ENCODE results near the gene NKD1. TPM values are rescaled to one million over a fixed set of nuclear protein-coding genes. Genes with fewer than 3 reads are reported as not detected.

NKD1 gene
- total and polyA plus RNA-seq, 4 donors = 2.3 to 14.1 (median 8.0) TPM

DNA sequence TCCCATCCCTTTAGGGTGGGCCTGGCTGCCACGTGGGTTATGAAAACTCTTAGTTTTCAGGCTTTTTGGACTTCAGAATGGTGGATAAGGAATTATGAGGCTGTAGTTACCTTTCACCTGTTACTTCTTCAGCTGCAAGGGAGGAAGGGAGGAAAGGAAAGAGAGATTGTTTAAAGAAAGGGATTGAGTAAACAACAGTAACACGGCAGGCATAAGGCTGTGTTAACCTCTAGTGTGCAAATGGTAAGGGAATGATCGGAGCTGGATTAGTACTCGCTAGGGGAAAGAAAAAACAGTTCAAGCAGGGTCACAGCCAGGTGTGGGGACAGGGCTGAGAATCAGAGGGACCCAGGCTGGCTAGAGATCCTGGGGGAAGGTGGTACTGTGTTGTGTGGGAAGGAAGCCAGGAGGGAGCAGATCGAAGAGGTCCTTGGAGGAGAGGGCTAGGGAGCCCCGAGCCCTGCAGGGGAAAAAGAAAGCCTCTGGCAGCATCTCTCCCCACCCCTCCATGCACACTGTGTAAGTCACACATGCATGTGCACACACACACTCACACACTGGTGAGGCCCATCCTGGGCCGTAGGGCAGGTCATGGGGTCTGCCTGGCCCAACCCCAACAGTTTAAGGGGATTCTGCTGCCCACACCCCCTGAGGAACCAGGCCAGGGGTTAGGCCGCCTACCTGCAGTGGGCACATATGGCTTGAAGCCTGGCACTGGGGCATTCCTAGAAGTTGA, 83.2 kb downstream of the NKD1 start:
- H3K27ac ChIP-seq (ENCODE audit: low read depth in 1 of 2, low read length in 1 of 2) = no peak overlapping the region
- TF ChIP-seq, protein P1, sequence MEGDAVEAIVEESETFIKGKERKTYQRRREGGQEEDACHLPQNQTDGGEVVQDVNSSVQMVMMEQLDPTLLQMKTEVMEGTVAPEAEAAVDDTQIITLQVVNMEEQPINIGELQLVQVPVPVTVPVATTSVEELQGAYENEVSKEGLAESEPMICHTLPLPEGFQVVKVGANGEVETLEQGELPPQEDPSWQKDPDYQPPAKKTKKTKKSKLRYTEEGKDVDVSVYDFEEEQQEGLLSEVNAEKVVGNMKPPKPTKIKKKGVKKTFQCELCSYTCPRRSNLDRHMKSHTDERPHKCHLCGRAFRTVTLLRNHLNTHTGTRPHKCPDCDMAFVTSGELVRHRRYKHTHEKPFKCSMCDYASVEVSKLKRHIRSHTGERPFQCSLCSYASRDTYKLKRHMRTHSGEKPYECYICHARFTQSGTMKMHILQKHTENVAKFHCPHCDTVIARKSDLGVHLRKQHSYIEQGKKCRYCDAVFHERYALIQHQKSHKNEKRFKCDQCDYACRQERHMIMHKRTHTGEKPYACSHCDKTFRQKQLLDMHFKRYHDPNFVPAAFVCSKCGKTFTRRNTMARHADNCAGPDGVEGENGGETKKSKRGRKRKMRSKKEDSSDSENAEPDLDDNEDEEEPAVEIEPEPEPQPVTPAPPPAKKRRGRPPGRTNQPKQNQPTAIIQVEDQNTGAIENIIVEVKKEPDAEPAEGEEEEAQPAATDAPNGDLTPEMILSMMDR (IDR thresholded peaks at IDR 0.05; ENCODE audit: control extremely low read depth, extremely low read depth) = no peak
- H3K4me3 ChIP-seq = no peak overlapping the region
- no peaks in the 10 kb centered on the region for H3K9me3 ChIP-seq (ENCODE audit: control insufficient read depth in 4 of 4, insufficient read depth in 3 of 4, low read length in 3 of 4)
- no peak for ATAC-seq (ENCODE audit: insufficient read depth, low FRiP score)
- no peaks in the 10 kb centered on the region for H3K27me3 ChIP-seq (ENCODE audit: control insufficient read depth in 3 of 3, insufficient read depth in 3 of 3, low read length in 2 of 3)
- no peak for DNase-seq
- H3K36me3 ChIP-seq (ENCODE audit: control insufficient read depth in 4 of 4, insufficient read depth in 4 of 4, low read length in 4 of 4) = peaks cover 0 to 39% (median 19%) of the 10 kb centered on the region in 4 donors
- WGBS, 2 donors = 71 to 87% methylated on average over 8 of the region's 8 CpGs
- no peak overlapping the region for H3K9ac ChIP-seq (ENCODE audit: insufficient read depth in 1 of 2, low read length in 2 of 2)
- peaks cover 0 to 8% (median 0%) of the 10 kb centered on the region in 5 donors for H3K4me1 ChIP-seq (ENCODE audit: control insufficient read depth in 5 of 5, insufficient read depth in 5 of 5, low read length in 5 of 5)

DNA sequence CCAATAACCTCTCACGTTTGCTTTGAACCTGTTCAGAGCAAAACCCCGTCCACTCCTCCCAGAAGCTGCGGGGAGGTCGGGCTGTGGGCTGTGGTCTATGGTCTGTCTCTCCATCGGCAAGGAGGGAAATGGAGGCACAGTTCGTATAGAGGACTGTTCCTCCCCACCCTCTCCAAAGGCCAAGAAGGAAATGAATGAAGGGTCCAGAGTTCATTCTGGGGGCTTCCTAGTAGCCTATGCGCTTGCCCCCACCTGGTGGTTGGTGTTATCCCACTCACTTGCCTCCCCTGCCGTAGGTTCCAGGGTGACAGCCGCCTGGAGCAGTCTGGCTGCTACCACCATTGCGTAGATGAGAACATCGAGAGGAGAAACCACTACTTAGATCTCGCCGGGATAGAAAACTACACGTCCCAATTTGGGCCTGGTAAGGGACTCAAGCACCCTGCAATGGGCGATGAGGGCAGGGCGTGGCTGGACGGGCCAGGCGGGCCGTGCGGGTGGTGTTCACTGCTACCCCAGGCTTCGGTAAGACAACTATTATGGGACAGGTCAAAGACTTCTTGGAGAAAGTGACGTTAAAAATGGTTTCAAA, 83.9 kb downstream of the NKD1 start:
- ATAC-seq (ENCODE audit: insufficient read depth, low FRiP score) = no peak
- TF ChIP-seq, protein P1 (IDR thresholded peaks at IDR 0.05; ENCODE audit: control extremely low read depth, extremely low read depth) = no peak

DNA sequence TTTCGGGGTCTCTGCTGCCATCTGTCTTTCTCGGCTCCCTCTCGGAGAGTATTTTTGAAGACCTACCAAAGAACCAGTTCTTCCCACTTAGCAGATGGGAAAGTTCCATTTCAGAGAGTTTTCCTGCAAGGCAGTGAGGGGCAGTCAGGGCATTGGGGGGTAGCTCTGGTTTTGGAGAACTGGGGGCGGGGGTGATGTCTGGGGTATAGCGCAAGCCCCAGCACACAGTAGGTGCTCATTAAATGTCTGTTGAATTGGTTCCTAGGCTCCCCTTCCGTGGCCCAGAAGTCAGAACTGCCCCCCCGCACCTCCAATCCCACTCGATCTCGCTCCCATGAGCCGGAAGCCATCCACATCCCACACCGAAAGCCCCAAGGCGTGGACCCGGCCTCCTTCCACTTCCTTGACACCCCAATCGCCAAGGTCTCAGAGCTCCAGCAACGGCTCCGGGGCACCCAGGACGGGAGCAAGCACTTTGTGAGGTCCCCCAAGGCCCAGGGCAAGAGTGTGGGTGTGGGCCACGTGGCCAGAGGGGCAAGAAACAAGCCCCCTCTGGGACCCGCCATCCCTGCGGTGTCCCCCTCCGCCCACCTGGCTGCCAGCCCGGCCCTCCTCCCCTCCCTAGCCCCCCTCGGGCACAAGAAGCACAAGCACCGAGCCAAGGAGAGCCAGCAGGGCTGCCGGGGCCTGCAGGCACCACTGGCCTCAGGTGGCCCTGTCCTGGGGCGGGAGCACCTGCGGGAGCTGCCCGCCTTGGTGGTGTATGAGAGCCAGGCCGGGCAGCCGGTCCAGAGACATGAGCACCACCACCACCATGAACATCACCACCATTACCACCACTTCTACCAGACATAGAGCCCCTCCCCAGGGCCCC, 85.0 kb downstream of the NKD1 start:
- no peak overlapping the region for H3K4me3 ChIP-seq
- TF ChIP-seq, protein P1 (IDR thresholded peaks at IDR 0.05; ENCODE audit: control extremely low read depth, extremely low read depth) = no peak
- peaks cover 0 to 42% (median 18%) of the 10 kb centered on the region in 4 donors for H3K36me3 ChIP-seq (ENCODE audit: control insufficient read depth in 4 of 4, insufficient read depth in 4 of 4, low read length in 4 of 4)
- 93% methylated on average over 22 to 30 of the region's 30 CpGs for WGBS, 2 donors
- no peaks in the 10 kb centered on the region for H3K4me1 ChIP-seq (ENCODE audit: control insufficient read depth in 5 of 5, insufficient read depth in 5 of 5, low read length in 5 of 5)
- ATAC-seq (ENCODE audit: insufficient read depth, low FRiP score) = no peak
- H3K9ac ChIP-seq (ENCODE audit: insufficient read depth in 1 of 2, low read length in 2 of 2) = no peak overlapping the region
- no peak for DNase-seq
- H3K9me3 ChIP-seq (ENCODE audit: control insufficient read depth in 4 of 4, insufficient read depth in 3 of 4, low read length in 3 of 4) = no peaks in the 10 kb centered on the region
- H3K27ac ChIP-seq (ENCODE audit: low read depth in 1 of 2, low read length in 1 of 2) = no peak overlapping the region
- H3K27me3 ChIP-seq (ENCODE audit: control insufficient read depth in 3 of 3, insufficient read depth in 3 of 3, low read length in 2 of 3) = no peaks in the 10 kb centered on the region

More for the DNA sequence above, 83.9 kb downstream of the NKD1 start:
- 91 to 95% methylated on average over 22 of the region's 22 CpGs for WGBS, 2 donors
- Histone ChIP-seq H3K36me3 (ENCODE audit: control insufficient read depth in 4 of 4, insufficient read depth in 4 of 4, low read length in 4 of 4) (peaks cover 0 to 37% (median 18%) of the 10 kb centered on the region in 4 donors), H3K9ac (ENCODE audit: insufficient read depth in 1 of 2, low read length in 2 of 2) (no peak overlapping the region), H3K9me3 (ENCODE audit: control insufficient read depth in 4 of 4, insufficient read depth in 3 of 4, low read length in 3 of 4) (no peaks in the 10 kb centered on the region), H3K4me1 (ENCODE audit: control insufficient read depth in 5 of 5, insufficient read depth in 5 of 5, low read length in 5 of 5) (peaks cover 0 to 4% (median 0%) of the 10 kb centered on the region in 5 donors), H3K27ac (ENCODE audit: low read depth in 1 of 2, low read length in 1 of 2) (no peak overlapping the region), H3K4me3 (no peak overlapping the region), H3K27me3 (ENCODE audit: control insufficient read depth in 3 of 3, insufficient read depth in 3 of 3, low read length in 2 of 3) (no peaks in the 10 kb centered on the region)
- DNase-seq = no peak

All from lung (tissue), 12 donors.